Ishikawa (cell line): ENCODE results near the gene GRK5.

ENCODE experiments used
- NFIC ChIP-seq: IDR thresholded peaks from 2 replicates; pipeline ENCODE4 v1.6.1; 2012
- TF ChIP-seq, protein P1 (sequence below): IDR thresholded peaks from 2 replicates; pipeline ENCODE4 v1.6.1; 2012

DNA sequence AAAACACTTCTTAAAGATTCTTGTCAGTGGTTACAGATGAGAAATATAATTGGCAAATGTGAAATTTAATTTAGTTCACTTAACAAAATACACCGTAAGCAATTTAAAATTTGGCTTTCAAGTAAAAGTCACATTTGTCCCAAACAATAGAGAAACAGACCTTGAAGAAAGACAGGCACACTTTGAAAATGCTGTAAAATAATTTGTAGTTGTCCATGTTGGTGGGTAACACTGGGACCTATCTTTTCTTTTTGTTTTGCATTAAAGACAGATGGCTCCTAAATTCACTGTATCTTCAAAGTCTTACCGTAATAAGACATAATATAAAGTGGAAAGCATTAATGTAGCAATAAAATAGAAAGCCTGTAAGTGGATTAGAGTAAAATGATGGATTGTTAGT is 3.3 kb downstream of the GRK5 start:
- TF ChIP-seq, protein P1, sequence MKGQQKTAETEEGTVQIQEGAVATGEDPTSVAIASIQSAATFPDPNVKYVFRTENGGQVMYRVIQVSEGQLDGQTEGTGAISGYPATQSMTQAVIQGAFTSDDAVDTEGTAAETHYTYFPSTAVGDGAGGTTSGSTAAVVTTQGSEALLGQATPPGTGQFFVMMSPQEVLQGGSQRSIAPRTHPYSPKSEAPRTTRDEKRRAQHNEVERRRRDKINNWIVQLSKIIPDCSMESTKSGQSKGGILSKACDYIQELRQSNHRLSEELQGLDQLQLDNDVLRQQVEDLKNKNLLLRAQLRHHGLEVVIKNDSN: no peak
- no peak for TF ChIP-seq NFIC
